Measurements from ENCODE around the gene NRCAM. TPM values are rescaled to one million over a fixed set of nuclear protein-coding genes. Genes with fewer than 3 reads are reported as not detected.
"Not testable (repeated sequence)": the region's sequence is repeated elsewhere in the genome, so short reads cannot be mapped to it uniquely, and the experiment has no call there.

Gene NRCAM
- total RNA-seq: 32.3 and 39.0 TPM in 2 replicates

DNA sequence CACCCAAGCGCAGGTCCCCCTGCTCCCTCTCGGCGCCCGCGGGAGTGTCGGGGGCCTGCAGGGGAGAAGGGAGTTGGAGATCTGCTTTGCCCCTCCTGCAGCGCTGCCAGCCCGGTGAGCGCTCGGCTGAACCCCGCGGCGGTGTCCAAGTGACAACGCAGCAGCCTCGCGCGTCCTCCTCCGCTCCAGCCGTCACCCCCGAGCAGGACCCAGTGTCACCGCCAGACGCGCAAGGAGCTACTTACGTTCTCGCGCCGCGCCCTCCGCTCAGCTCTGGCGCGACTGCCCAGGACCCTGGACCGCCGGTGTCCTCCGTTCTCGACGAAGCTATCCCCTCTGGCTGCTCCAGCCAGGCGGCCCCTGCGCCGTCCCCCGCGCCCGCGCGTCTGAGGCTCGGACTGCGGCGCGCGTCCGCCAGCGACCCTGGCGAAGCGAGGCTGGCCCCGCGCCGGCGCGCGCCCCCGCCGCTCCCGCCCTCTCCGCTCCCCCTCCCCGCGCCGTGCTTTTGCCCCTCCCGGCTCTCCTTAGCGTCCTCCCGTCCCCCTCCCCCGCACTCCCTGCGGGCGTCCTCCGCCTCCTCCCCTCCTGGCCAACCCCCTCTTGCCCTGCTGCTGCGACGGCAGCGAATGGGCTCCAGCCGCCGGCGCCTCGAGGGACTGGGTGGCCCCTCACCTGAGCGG, at the start of gene NRCAM:
Gene NRCAM (minus strand): TSS at position 439 of the 680 bp plus-strand sequence. CDS start 216,372 bp downstream, outside the sequence.
- H3K4me3 ChIP-seq (ENCODE audit: low read depth, low read length): peak within 1 kb of the TSS; percentile 66
- TF ChIP-seq, protein P1, sequence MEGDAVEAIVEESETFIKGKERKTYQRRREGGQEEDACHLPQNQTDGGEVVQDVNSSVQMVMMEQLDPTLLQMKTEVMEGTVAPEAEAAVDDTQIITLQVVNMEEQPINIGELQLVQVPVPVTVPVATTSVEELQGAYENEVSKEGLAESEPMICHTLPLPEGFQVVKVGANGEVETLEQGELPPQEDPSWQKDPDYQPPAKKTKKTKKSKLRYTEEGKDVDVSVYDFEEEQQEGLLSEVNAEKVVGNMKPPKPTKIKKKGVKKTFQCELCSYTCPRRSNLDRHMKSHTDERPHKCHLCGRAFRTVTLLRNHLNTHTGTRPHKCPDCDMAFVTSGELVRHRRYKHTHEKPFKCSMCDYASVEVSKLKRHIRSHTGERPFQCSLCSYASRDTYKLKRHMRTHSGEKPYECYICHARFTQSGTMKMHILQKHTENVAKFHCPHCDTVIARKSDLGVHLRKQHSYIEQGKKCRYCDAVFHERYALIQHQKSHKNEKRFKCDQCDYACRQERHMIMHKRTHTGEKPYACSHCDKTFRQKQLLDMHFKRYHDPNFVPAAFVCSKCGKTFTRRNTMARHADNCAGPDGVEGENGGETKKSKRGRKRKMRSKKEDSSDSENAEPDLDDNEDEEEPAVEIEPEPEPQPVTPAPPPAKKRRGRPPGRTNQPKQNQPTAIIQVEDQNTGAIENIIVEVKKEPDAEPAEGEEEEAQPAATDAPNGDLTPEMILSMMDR (IDR thresholded peaks at IDR 0.05; ENCODE audit: insufficient read depth, low read length, poor library complexity, severe bottlenecking): no peak
- no peak for DNase-seq (ENCODE audit: low read depth)
- H3K36me3 ChIP-seq (ENCODE audit: control insufficient read depth, insufficient read depth, low read length): no peaks in the 10 kb centered on the region
- peaks cover 13% of the 10 kb centered on the region for H3K27me3 ChIP-seq (ENCODE audit: control insufficient read depth, insufficient read depth, low read length)

DNA sequence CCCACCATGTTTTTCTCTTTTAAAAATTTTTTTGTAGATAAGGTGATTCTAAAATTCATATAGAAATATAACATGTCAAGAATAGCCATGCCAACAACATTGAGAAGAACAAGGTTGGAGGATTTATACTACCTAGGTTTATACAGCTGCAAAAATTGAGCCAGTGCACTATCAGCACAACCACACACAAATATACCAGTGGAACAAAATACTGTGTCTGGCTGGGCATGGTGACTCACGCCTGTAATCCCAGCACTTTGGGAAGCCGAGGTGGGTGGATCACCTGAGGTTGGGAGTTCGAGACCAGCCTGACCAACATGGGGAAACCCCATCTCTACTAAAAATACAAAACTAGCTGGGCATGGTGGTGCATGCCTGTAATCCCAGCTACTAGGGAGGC, 48.3 kb upstream of the NRCAM start:
- H3K27me3 ChIP-seq (ENCODE audit: control insufficient read depth, insufficient read depth, low read length); H3K36me3 ChIP-seq (ENCODE audit: control insufficient read depth, insufficient read depth, low read length); H3K4me3 ChIP-seq (ENCODE audit: low read depth, low read length); DNase-seq (ENCODE audit: low read depth): not testable (repeated sequence)

DNA sequence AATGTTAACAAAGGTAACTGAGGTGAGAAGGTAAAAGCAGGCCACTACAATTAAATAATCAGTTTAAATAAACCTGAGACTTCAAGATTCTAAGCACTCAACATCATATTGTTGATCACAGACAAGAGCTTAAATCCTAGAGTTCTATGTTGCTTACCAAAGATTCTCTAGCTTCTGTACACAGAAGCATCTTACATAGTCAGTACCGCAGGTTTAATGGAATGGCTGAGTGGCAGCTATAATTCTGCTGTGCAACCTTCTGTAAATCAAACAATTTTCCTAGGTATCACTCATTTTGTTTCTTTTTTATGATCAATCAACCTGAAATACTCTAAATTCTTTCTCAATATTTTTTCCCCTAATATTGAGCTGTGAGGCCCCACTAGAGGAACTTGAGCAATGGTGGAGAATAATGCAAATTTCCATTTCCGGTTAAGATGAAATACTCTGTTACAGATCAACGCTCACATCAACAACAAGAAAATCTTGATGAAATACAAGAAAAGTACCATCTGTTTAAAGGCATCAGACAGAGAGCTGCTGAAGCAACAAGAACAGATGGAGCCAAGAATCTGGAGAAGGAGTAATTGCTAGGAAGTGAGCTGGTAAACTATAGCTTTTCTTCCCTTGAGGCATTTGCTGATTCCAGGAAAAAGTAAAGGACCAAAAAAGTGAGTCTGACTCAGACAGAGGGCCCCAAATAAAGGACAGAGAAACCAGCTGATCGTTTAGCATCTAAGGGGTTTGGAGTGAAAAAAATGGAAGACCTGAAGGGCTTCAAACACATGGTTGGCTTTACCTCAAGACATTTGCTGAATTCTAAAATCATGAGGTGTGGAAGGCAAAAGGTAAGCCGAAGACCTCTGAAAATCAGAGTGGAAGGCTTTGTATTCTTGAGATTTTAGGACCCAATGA, 47.1 kb upstream of the NRCAM start:
- TF ChIP-seq, protein P1 (IDR thresholded peaks at IDR 0.05; ENCODE audit: insufficient read depth, low read length, poor library complexity, severe bottlenecking): no peak
- DNase-seq (ENCODE audit: low read depth): no peak
- Histone ChIP-seq H3K36me3 (ENCODE audit: control insufficient read depth, insufficient read depth, low read length) (no peaks in the 10 kb centered on the region), H3K27me3 (ENCODE audit: control insufficient read depth, insufficient read depth, low read length) (no peaks in the 10 kb centered on the region), H3K4me3 (ENCODE audit: low read depth, low read length) (no peak overlapping the region)

DNA sequence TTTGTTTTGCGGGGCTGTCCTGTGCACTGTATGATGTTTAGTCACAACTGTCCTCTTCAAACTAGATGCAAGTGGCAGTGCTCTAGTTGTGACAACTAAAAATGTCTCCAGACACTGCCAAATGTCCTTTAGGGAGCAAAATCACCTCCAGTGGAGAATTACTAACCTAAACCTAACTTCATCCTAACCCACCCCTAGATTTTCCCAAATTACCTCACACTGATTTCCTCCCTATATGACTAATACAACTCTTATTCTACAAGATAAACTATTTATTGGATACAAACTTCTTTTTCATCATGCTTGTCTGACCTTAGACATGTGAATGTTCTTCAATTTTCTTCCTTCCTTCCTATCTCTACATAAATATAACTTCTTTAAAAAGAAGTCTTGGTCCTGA, 43.3 kb upstream of the NRCAM start:
- no peak overlapping the region for H3K4me3 ChIP-seq (ENCODE audit: low read depth, low read length)
- H3K27me3 ChIP-seq (ENCODE audit: control insufficient read depth, insufficient read depth, low read length): no peaks in the 10 kb centered on the region
- no peaks in the 10 kb centered on the region for H3K36me3 ChIP-seq (ENCODE audit: control insufficient read depth, insufficient read depth, low read length)
- TF ChIP-seq, protein P1 (IDR thresholded peaks at IDR 0.05; ENCODE audit: insufficient read depth, low read length, poor library complexity, severe bottlenecking): no peak
- DNase-seq (ENCODE audit: low read depth): no peak

DNA sequence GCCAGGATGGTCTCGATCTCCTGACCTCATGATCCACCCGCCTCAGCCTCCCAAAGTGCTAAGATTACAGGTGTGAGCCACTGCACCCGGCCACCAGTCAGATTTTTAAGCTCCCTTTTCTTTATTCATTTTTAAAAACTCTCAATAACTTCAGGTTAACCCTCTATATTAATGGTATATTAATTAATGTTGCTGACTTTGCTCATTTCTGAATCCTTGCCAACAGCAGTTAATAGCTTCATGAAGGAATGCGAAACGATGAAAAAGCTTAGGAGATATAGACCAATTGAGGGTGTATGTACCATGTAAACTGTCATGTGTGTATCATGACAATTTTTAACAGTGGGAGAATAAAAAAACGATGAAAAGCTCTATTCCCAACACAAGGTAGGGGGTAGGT, 42.2 kb upstream of the NRCAM start:
- DNase-seq (ENCODE audit: low read depth): no peak
- TF ChIP-seq, protein P1 (IDR thresholded peaks at IDR 0.05; ENCODE audit: insufficient read depth, low read length, poor library complexity, severe bottlenecking): no peak
- Histone ChIP-seq H3K27me3 (ENCODE audit: control insufficient read depth, insufficient read depth, low read length) (no peaks in the 10 kb centered on the region), H3K36me3 (ENCODE audit: control insufficient read depth, insufficient read depth, low read length) (no peaks in the 10 kb centered on the region), H3K4me3 (ENCODE audit: low read depth, low read length) (no peak overlapping the region)

DNA sequence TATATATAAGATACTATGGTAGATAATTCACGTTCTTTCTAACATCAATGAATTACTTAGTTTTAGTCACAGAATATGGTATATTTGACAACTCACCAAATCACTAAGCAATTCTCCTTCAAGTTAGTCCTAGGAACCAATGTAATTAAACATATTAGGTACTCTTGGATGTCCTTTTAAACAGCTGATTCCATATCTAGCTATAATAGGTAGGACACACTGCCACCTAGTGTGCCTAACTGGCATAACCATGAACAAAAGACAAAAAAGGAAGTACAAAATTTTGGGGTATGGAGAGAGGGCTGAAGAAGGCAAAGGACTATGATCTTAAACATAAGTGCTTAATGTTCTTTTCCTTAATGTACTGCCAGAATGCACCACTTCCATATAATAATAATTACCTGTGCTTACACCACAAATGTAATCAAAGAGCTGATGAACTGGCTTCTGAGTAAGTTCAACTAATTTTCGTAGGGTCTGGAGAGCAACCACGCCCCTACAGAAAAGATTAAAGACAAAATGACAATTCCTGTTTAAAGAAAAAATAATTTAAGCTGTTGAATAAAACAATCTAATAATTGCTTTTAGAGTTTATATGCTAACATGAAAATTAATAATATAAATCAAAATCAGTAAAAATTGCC, 41.0 kb upstream of the NRCAM start:
- Histone ChIP-seq H3K27me3 (ENCODE audit: control insufficient read depth, insufficient read depth, low read length) (no peaks in the 10 kb centered on the region), H3K4me3 (ENCODE audit: low read depth, low read length) (no peak overlapping the region), H3K36me3 (ENCODE audit: control insufficient read depth, insufficient read depth, low read length) (no peaks in the 10 kb centered on the region)
- TF ChIP-seq, protein P1 (IDR thresholded peaks at IDR 0.05; ENCODE audit: insufficient read depth, low read length, poor library complexity, severe bottlenecking): peak; percentile 83
- DNase-seq (ENCODE audit: low read depth): peak; percentile 1

Data from kidney epithelial cell (primary cell).